ENCODE results near the gene KIRREL1.
"Not testable (repeated sequence)": the region's sequence is repeated elsewhere in the genome, so short reads cannot be mapped to it uniquely, and the experiment has no call there.

Gene KIRREL1

DNA sequence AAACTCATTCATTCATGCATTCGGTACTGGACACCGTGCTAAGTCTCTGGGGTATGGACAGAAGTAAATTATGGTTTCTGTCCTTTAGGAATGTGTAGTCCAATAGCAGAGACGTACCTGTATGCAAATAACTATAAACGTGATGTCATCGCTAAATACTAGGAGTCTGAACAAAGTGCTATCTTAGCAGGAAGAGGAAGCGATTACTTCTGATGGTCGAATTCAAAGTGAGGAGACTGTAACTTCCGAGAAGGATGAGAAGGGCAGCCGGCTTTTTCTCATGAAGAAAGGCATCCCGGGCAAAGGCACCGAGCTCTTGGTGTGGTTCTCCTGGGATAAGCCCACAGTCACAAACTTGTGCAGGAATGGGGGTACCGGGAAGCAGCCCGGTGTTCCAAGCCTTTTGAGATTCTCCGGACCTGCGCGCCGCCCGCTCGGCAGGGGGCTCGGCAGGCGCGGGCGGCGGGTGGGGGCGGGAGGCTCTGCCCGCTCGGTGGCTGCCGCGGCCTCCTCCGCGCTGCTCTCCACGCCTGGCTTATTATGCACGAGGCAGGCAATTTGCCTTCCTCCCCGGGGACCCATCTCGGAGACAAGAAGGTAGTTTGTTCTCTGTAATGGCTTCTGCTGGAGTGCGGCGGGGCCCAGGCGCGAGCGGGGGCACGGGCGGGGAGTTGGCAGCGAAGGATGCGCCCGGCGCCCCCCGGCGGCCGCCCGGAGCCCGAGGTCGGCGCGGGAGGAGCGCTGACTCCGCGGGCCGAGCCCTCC, 119.7 kb downstream of the KIRREL1 start:
- DNase-seq: no peak

DNA sequence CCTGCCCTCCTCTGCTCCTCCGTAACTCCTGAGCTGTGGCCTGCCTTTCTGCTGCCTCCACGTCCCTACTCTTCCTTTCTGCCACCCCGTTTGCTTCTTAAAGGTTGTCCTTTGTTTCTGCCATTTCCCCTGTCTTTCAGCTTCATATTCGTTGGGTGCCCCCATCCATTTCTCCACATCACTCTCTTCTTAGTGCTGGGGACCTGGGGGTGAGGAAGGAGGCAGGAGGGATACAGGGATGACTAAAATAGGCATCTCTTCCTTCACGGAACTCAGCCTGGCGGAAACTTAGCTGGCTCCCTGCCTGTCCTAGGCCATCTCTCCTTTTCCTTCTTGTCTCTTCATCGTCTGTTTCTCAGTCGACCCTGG, 120.3 kb downstream of the KIRREL1 start:
- DNase-seq: no peak

DNA sequence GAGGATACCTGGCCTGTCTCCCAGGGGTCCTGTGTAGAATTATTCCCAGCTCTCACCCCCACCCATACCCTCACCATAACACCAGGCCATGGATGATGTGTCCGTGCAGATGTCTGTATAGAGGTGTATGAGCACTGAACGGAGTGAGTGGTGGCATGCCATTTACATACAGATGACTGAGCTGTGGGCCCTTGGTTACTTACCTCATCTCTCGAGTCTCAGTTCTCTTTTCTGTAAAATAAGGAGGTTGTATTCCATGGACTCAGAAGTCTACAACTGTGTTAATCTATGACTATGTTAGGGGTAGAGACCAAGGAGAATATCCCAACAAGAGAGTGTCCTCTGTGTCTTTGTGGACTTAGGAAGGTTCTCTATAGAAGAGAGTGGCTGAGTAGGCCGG, 121.7 kb downstream of the KIRREL1 start:
- DNase-seq: no peak

DNA sequence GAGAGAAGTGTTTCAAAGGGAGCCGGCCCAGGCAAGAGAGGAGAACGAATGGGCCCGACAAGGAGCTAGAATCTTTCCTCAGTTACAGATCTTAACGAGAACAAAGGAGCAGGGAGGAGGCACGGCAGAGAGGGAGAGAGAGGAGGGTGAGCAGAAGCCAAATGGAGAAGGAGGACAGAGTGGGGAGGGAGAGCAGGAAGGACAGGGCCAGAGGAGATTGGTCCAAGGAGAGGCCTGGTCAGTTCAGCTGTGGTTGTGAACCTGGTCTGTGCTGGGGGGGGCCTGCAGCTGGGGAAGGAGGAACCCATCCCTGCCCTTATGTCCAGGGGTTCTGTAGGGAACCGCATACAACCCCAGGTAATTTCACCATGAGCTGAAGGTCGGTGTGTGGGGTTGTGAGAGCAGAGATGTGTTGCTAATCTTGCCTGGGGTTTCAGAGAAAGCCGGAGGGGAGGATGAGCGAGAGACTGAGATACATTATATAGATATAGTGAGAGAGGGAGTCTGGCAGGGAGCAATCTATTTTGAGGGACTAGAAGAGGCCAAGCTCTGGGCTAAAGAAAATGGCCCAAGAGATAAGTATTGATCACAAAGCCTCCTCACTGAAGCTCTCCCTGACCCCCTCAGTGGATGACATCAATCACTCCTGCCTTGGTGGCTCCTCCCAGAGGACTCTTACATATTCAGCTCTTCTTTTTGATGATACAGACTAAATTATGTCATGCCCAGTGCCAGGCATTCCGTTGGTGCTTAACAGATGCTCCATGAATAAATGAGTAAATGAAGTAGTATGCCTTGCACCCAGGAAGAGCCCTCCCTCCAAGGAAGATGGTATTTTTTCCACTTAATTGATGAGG, 123.1 kb downstream of the KIRREL1 start:
- no peak for DNase-seq

DNA sequence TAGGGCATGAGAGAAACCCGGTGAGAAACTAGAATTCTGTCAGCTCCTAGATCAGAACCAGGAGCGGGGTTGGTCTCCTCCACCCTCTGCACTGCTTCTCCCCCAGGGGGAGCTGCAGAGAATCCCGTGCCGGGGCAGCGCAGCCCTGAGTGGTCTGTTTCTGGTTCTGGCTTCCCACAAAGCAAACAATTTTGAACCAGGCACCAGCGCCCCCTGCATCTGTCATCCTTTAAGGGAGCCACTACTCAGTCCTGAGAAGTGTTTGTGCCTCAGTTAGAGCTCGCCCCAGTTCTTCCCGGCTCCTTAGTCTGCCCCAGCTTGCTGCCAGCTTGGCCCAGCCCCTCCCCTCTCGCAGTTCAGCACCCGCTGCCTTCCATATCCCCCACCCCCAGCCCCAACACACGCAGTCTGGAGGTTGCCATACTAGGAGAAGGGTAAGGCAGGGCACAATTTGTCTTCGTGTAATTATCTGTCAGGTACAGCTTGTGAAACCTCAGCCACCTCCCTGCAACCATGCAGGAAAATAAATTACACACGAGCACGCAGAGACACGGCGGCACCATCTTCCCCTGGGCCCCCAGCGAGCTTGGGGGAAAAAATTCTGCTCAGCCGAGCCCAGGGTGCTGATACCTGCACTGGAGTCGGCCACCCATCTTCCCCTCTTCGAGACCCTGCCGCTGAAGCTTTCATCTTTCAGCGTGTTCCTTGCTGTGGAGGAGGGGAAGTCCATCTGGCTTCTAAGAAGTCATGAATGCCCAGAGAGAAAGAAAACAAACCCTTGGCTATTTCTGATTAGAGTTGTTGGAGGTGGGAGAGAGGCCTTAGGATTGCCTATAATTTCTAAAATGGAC, 124.6 kb downstream of the KIRREL1 start:
- no peak for DNase-seq

DNA sequence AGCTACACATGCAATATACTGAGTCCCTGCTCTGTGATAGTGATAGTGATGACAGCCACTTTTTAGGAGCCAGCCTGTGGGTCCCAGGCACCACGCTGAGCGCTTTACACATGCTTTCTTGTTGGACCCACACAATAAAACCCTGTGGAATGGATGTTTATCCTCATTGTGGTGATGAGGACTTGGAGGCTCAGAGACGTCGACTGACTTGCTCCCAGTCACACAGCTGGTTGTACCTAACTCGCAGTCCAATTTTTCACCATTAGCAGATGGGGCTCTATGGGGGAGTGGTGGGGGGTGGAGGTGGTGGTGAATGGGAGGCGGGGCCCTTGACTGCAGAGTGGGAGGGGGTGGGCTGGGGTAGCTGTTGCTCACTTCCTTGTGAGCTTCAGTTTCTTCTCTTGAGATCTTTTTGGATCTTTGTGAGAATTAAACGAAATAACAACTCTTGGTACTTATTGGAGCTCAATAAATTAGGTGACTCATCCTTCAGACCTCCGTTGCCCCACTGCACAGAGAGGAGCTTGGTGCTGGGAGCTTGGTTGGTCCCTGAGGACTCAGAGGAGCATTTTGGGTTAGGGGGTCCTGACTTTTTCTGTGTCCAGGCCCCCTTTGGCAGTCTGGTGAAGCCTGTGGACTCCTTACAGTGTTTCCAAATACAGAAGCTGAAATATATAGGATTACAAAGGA, 125.4 kb downstream of the KIRREL1 start:
- no peak for DNase-seq

DNA sequence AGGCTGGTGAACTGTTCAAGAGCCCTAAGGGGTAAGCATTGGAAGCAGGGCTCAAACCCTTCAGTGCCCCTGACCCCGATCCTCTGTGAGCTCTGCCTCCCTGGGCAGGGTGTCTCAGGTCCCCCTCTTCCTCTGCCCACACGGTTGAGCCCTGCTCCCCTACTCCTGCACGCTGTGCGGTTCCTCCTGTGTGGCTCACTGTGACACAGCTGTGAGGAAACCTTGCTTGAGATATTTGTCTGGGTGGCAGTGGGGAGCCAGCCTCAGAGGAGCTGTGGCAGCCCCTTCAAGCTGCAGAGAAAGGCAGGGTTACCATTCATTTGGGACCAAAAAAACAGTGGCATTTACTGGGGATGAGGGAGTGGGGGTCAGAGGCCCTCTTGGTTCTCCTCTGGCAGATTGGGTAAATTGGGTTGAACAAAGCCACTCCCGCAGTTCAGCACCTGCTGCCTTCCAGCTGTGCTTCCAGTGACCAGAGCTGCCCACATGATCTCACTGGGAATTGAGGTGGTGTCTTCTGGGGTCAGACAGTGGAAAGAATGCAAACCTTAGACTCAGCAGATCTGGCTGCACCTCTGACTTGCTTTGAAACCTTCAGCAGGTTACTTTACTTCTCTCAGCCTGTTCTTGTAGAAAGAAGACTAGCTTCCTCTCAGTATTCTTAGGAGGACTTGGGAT, 126.7 kb downstream of the KIRREL1 start:
- DNase-seq: no peak

DNA sequence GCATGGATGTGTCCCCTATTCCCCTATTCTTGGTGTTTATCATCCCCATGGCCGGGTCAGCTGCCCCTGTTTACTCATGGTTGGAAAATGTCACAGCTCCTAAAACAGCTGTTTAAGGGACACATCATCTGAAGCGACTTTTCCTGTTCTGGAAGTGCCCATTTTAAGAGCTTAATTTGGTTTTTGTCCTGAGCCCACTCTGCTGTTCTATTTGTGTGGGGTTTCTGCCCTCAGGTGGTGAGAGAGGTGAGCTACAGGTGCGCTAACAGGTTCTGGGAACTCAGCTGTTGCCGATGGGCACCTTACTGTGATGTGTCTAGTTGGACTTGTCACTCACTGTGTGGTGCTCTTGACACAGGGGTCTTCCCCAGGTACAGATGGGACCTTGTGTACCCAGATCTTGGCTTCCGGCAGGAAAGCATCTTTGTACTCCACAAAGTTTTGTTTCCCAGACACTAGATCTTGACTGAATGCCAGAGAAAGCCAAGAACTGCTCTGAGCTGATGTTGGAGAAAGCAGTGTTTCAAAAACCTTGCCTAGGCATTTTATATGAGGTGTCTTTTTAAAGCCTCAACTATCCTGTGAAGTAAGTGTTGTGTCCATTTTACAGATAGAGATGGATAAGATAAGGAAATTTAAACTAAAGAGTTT, 128.3 kb downstream of the KIRREL1 start:
- no peak for DNase-seq

DNA sequence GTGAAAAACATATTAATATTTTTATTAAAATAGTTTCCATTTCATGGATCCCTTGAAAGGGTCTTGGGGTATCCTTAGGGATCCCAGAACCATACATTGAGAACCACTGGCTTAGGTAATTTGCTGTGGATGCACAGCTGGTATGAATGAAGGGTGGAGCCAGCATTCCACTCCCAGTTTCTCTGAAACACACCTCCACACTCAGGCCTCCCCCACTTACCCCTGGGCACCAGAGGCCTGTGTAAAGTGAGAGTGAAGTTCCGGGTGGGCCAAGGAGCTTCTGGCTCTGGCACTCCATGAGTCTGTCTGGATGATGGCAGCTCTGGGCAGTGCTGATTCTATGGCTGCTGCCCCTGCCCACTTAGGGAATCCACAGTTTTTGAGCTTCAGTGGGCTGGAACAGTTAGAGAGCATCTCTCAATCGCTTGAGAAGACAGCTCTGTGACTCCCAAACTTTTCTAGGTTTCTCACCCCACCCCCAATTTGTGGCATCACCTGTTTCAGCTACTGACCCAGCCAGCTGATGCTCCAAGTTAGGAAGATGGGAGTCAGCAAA, 129.5 kb downstream of the KIRREL1 start:
- no peak for DNase-seq

DNA sequence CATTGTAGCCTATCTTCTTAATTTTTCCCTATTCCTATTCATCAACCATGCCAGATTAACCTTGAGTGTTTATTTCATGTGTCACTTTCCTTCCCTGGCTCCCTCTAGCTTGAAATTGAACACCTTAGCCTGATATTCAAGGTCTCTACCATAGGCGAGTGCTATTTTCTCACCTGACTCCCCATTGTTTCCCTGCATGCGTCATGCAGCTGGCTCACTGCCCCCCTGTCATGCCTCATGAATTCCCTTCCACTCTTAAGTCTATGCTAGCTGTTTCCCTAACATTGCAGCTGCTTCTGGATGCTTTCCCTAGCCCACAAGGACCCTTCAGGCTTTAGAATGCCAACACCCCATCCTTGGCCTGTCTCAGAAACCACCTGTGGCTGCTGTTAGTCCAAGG, 130.6 kb downstream of the KIRREL1 start:
- DNase-seq: no peak

DNA sequence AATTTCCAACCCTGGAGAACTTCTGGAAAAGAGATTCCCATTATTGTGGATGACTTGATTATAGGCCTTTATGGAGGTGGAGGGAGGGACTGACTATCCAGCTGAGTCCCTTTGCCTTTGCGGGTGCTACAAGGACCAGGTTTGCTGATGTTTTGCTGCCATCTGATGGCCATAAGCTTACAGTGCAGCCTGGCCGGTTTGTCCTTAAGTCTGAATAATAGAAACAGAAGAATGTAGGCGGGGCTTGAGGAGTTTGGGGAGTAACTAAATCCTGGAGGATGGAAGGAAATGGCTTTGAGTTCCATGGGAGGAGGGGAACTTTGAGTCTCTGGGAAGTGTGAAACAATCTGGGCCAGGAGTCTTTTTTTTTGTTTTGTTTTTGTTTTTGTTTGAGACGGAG, 131.6 kb downstream of the KIRREL1 start:
- peak; percentile 65 for DNase-seq

DNA sequence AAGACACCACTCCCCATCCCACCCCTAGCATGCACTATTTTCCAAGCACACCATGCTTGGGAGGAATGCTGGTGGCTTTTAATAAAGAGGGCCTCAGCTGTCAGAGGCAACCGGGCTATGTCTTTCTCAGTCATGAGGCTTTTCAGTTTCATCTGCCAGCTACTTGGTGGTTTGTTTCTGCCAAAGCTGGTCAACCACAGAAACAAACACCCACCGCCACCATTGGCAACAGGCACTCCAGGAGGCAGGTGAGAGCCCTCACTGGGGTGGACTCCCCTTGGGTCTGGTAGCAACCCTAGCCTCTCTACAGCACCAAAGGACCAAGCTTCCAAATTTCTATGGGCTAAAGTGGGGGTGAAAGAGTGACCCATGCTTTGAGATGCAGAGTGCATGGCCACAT, 133.0 kb downstream of the KIRREL1 start:
- DNase-seq: no peak

DNA sequence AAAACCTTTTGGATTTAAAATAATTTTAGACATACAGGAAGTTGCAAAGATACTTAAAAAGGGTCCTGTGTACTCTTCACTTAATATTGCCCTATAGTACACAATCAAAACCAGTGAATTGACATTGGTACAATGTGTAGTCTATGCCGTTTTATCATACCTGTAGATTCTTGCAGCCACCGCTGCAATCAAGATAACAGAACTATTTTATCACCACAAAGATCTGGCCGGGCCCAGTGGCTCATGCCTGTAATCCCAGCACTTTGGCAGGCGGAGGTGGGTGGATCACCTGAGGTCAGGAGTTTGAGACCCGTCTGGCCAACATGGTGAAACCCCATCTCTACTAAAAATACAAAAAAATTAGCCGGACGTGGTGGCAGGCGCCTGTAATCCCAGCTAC, 135.1 kb downstream of the KIRREL1 start:
- DNase-seq: not testable (repeated sequence)

DNA sequence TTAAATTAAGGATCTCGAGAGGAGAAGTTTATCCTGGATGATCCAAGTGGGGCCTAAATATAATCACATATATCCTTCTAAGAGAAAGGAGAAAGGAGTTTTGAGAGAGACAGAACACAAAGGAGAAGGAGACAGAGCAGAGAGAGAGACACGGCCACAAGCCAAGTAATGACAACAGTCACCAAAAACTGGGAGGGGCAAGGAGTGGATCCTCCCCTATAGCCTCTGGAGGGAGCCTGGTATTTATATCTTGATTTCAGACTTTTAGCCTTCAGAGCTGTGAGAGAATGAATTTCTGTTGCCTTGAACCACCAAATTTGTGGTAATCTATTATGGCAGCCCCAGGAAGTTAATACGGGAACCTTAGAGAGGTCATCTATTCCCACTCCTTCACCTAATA, 137.8 kb downstream of the KIRREL1 start:
- no peak for DNase-seq

DNA sequence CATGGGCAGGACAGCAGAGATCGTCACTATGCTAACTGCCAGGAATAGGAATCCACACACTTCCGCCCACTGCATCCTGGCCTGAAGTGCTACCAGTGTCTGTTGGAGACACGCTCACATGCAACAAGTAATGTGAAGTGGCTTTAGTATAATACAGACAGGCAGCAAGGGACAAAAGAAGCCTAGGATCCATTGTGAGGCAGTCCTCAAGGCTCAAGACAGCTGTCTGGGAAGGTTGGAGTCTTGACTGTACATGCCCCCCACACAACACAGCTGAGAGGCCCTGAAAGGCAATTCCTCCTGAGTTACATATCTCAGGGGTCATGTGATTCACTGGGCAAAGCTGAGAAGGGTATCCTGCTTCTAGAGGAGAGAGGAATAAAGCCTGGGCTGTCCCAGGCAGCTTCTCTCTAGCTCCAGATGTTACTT, 147.3 kb downstream of the KIRREL1 start:
- no peak for DNase-seq

DNA sequence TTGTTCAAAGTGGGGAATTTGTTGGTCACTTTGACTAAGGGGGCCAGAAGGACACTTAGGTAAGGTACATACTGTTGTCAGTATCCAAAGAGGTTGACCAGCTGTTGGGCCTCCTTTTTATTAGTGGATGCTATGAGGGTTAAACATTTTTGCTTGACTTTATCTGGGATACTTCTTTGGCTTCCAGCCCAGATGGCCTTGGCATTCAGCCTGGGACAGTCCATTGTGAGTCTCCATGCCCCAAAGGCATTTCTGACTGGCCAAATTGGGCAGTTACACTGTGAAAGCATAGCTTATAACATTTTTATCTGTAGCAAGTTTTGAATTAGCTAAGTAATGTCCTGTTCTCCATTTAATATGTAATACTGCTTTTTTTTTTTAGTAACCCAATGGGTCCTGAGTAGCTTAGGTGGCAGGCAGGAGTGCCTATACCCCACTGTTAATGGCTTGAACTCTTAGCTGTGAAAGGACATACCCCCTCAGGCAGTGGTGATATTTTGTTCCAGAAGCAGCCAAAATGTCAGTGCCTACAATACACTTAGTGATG, 151.8 kb downstream of the KIRREL1 start:
- DNase-seq: no peak

DNA sequence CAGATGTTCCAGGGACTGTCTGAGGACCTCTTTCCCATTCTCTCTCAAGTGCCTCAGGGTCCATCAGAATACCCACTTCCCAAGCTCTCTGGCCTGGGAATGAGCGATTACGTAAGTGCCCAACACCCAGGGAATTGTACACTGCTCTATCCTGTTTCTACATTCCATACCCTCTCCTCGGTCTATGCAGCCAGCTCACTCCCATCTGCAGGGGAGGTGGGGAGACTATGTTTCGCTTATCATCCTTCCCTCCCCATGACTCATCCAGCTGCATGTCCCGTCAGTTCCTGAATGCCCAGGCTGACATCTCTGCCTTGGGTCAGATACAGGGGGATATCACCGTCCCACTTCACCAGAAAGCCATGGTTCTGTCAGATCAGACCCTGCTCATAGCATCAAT, 152.7 kb downstream of the KIRREL1 start:
- DNase-seq: no peak

DNA sequence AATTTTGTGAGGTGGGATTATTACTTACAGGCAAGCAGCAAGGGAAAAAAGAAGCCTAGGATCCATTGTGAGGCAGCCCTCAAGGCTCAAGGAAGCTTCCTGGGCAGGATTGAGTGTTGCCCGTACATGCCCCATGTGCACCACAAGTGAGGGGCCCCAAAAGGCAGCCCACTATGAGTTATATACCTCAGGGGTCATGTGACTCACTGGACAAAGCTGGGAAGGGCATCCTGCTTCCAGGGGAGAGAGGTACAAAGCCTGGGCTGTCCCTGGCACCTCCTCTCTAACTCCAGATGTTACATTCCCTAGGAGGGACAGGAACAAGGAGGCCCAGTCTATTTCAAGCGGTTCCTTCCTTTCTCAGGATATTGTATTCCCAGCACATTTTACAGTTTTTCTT, 153.3 kb downstream of the KIRREL1 start:
- no peak for DNase-seq

DNA sequence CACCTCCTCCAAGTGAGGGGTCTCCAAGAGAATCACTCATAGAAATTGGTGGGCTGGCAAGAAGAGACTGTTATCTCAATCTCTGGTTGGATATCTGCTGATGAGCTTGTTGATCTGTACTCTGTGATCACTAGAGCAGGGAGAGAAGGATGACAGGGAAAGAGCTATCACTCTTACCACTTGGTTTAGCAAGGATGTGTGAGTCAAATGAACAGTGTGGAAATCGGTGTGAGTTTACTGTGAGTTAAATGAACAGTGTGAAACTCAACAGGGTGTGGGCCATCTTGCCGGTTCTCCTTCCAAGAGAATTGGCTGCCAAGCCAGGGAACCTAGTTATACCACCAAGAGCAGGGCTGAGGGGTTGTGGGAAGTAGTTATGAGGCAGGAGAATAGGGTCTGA, 154.0 kb downstream of the KIRREL1 start:
- DNase-seq: no peak

DNA sequence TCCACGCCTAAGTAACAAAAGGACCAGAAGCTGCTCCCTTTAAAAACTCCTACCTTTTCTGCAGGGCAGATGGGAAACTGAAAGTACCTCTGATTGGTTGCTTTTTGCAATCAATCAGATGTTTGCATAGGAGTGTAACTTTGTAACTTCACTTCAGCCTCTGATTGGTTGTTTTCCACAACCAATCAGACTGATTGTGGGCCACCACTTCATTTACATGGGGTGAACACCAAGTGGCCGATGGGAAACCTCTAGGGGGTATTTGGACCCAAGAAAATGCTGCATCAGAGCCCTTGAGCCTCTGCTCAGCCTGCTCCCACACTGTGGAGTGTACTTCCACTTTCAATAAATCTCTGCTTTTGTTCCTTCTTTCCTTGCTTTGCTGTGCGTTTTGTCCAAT, 154.4 kb downstream of the KIRREL1 start:
- no peak for DNase-seq

DNA sequence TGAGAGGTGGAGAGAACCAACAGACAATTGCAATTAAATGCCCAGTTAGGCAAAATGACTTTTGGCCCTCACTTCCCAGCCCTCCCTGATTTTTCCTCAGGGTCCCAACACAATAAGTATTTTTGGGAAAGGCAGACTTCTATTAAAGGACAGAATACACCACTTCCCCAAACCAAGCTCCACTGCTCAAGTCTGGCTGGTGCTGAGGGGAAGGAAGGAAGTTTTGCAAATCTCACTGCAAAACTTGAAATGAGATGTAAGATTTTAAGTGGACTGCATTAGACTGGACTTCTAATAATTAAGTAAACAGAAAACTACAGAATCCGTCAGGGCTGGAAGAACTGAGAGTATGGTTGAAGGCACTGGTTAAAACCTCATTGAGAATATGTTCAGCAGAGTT, 155.0 kb downstream of the KIRREL1 start:
- DNase-seq: no peak
